GM12891 (cell line): Measurements from ENCODE around the gene POLR1H.

Experiments
- PAX5 ChIP-seq: IDR thresholded peaks from 2 replicates; pipeline ENCODE4 v1.6.1; 2011; ENCODE audit warnings: low read length, moderate library complexity, mild to moderate bottlenecking; ENCODE audit not compliant: insufficient read depth, severe bottlenecking
- POLR2A ChIP-seq: IDR thresholded peaks from 2 replicates; pipeline ENCODE4 v1.6.1; 2011; ENCODE audit warnings: low read depth, low read length, control low read depth
- POLR2AphosphoS5 ChIP-seq: IDR thresholded peaks from 2 replicates; pipeline ENCODE4 v1.6.1; 2011; ENCODE audit warnings: low read depth, low read length, control low read depth
- POU2F2 ChIP-seq: IDR thresholded peaks from 2 replicates; pipeline ENCODE4 v1.6.1; 2011; ENCODE audit warnings: low read depth, mild to moderate bottlenecking, control low read depth, low read length, moderate library complexity
- SPI1 ChIP-seq: IDR thresholded peaks from 2 replicates; pipeline ENCODE4 v1.6.1; 2011; ENCODE audit warnings: low read depth, low read length, control low read depth
- TAF1 ChIP-seq: IDR thresholded peaks from 2 replicates; pipeline ENCODE4 v1.6.1; 2011; ENCODE audit warnings: low read depth, low read length, control low read depth

GRCh38 chr6:30061858-30062458, 893 bp downstream of the POLR1H start:
- TF ChIP-seq POLR2AphosphoS5: no peak
- TF ChIP-seq POLR2A: no peak
- no peak; the same call in 1 of the 2 replicates for TF ChIP-seq TAF1
- TF ChIP-seq PAX5: no peak
- no peak; the same call in 1 of the 2 replicates for TF ChIP-seq POU2F2
- no peak for TF ChIP-seq SPI1
